ENCODE data around the gene ATP6V0B. TPM values are rescaled to one million over a fixed set of nuclear protein-coding genes. Genes with fewer than 3 reads are reported as not detected.
A peak's percentile ranks its signal among the peaks of the same experiment; 100 is the strongest.

ATP6V0B gene
- total and polyA plus RNA-seq, 10 of the 15 experiments (the other 5 are each of a cell fraction or from before 2014, with no cell fraction given) = 65.3 to 250 (median 144) TPM

GRCh38 chr1:43946236-43947060 lies 28.3 kb upstream of the ATP6V0B start, which contains the start of gene IPO13 (continued):
- TF ChIP-seq NFYA (IDR thresholded peaks at IDR 0.05; ENCODE audit: borderline replicate concordance, low read depth, low read length) = no peak
- TF ChIP-seq, protein P1, sequence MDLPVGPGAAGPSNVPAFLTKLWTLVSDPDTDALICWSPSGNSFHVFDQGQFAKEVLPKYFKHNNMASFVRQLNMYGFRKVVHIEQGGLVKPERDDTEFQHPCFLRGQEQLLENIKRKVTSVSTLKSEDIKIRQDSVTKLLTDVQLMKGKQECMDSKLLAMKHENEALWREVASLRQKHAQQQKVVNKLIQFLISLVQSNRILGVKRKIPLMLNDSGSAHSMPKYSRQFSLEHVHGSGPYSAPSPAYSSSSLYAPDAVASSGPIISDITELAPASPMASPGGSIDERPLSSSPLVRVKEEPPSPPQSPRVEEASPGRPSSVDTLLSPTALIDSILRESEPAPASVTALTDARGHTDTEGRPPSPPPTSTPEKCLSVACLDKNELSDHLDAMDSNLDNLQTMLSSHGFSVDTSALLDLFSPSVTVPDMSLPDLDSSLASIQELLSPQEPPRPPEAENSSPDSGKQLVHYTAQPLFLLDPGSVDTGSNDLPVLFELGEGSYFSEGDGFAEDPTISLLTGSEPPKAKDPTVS (IDR thresholded peaks at IDR 0.05; ENCODE audit: low read depth, low read length) = peak; percentile 65; the same call in 1 of the 2 replicates

- Histone ChIP-seq H3K4me3 (peak overlapping the region; percentile 94), H2AFZ (ENCODE audit: control insufficient read depth, low read depth, low read length) (peak overlapping the region; percentile 99), H4K20me1 (ENCODE audit: control insufficient read depth, insufficient read depth) (no peaks in the 10 kb centered on the region), H3K36me3 (ENCODE audit: control insufficient read depth in 2 of 2, insufficient read depth in 2 of 2, low read length in 1 of 2) (0 out of 4 replicates have a peak, but pooled peaks cover 0 to 4% of the 10 kb centered on the region in 2 experiments), H3K9ac (ENCODE audit: control insufficient read depth, insufficient read depth, low read length) (peak overlapping the region; percentile 85), H3K79me2 (ENCODE audit: control insufficient read depth, insufficient read depth, low read length) (peaks cover 23% of the 10 kb centered on the region), H3K4me2 (ENCODE audit: control insufficient read depth, insufficient read depth) (peak overlapping the region; percentile 98), H3K27me3 (replicated peaks in 1 of 2; ENCODE audit: control insufficient read depth in 2 of 2, insufficient read depth in 2 of 2, low read length in 1 of 2) (no peaks in the 10 kb centered on the region), H3K4me1 (ENCODE audit: control insufficient read depth, insufficient read depth, low read length) (peaks cover 10% of the 10 kb centered on the region), H3K27ac (ENCODE audit: control insufficient read depth, insufficient read depth) (peak overlapping the region; percentile 93), H3K9me3 (replicated peaks; ENCODE audit: control insufficient read depth, insufficient read depth, low read length) (no peaks in the 10 kb centered on the region)
- DNase-seq (ENCODE audit: low read depth, low spot score) (no peak), ATAC-seq (no peak), FAIRE-seq (peak; percentile 23)
- SMC1A ChIA-PET (ENCODE audit: uncharacterized antibody, unreplicated experiment) = interaction anchor here (0.5 to 7.2 kb wide), 5 partner anchors 13 to 296 kb away, joined by 3 to 100 read pairs (median 7); partner anchors contain the start of gene ARTN
- intact Hi-C loops (cut with micrococcal nuclease; ENCODE audit: unreplicated experiment) (loop anchor here (2.0 to 5.0 kb wide), 4 partner anchors 28 to 296 kb away; partner anchors contain the start of genes ATP6V0B, KDM4A and ST3GAL3), in situ Hi-C loops (cut with MboI) (no loop called here)
- POLR2A ChIA-PET = interaction anchor here (0.6 to 3.4 kb wide), 5 partner anchors 23 to 548 kb away, joined by 3 to 18 read pairs (median 4); partner anchors contain the start of gene ATP6V0B
- RAD21 ChIA-PET (ENCODE audit: unreplicated experiment) = interaction anchor here (0.9 to 5.8 kb wide), 6 partner anchors 12 to 297 kb away, joined by 4 to 78 read pairs (median 11); partner anchors contain the start of genes ARTN, ATP6V0B and KDM4A
- CTCF ChIA-PET = interaction anchor here (0.6 to 10.4 kb wide), 10 partner anchors 14 to 296 kb away, joined by 3 to 167 read pairs (median 4); partner anchors contain the start of genes ARTN and DPH2
- BruUV-seq (replicated peaks) = TSS peak; percentile 79
- 1% methylated on average over 27 of the region's 27 CpGs for WGBS (ENCODE audit: insufficient coverage, insufficient replicate concordance, low lambda C conversion rate, missing lambda C conversion rate)
- TF ChIP-seq, protein P2, sequence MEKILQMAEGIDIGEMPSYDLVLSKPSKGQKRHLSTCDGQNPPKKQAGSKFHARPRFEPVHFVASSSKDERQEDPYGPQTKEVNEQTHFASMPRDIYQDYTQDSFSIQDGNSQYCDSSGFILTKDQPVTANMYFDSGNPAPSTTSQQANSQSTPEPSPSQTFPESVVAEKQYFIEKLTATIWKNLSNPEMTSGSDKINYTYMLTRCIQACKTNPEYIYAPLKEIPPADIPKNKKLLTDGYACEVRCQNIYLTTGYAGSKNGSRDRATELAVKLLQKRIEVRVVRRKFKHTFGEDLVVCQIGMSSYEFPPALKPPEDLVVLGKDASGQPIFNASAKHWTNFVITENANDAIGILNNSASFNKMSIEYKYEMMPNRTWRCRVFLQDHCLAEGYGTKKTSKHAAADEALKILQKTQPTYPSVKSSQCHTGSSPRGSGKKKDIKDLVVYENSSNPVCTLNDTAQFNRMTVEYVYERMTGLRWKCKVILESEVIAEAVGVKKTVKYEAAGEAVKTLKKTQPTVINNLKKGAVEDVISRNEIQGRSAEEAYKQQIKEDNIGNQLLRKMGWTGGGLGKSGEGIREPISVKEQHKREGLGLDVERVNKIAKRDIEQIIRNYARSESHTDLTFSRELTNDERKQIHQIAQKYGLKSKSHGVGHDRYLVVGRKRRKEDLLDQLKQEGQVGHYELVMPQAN (conservative IDR thresholded peaks at IDR 0.05) = peak; percentile 76; the same call in 1 of the 2 replicates
- TF ChIP-seq RUNX3 (IDR thresholded peaks at IDR 0.05; ENCODE audit: low read length) (peak; percentile 28), SMARCA5 (IDR thresholded peaks at IDR 0.05) (0 out of 2 replicates have a peak, but pooled peaks have one; percentile 20), NR2F1 (conservative IDR thresholded peaks at IDR 0.05) (peak; percentile 86), ZNF622 (IDR thresholded peaks at IDR 0.05) (no peak), PML (IDR thresholded peaks at IDR 0.05; ENCODE audit: low read length) (peak; percentile 0; the same call in 1 of the 2 replicates), BHLHE40 (IDR thresholded peaks at IDR 0.05; ENCODE audit: borderline replicate concordance in 1 of 2, low read depth in 2 of 2, low read length in 1 of 2) (peak in 1 of 2 experiments; percentile 16; a peak in 1 of 4 replicates), YBX1 (IDR thresholded peaks at IDR 0.05) (no peak)
These were observed 27.5 kb upstream of the ATP6V0B start for GRCh38 chr1:43947061-43947873.

All from GM12878 (cell line).